H1 (cell line): ENCODE results near the gene NHEJ1. TPM values are rescaled to one million over a fixed set of nuclear protein-coding genes. Genes with fewer than 3 reads are reported as not detected.

Experiments used
- CTCF ChIA-PET: fragments of 300-600 bp; sonication (Branson Sonifier 250); formaldehyde crosslinking; loops from one replicate; lab custom pipeline; 2021; ENCODE audit not compliant: partially characterized antibody; lab: Charles Lee
- POLR2A ChIA-PET: fragments of 300-600 bp; sonication (Branson Sonifier 250); formaldehyde crosslinking; loops from one replicate; lab custom pipeline; 2021; ENCODE audit warnings: inconsistent platforms; ENCODE audit not compliant: partially characterized antibody; lab: Charles Lee
- DNase-seq, 2 experiments: peaks; one replicate each; pipeline versions ENCODE4 v3.0.0 to v3.0.0-alpha.2; 2010 to 2022; ENCODE audit warnings: low spot score in 2 of 2, low read depth in 1 of 2, mixed read lengths in 1 of 2
- FAIRE-seq: peaks from 2 replicates; lab custom pipeline; 2011; peaks lifted over from hg19 to GRCh38; lab: Jason Lieb, UNC
- H2AFZ ChIP-seq: 2 replicates; pipeline ENCODE4 v1.8.1; 2012; ENCODE audit warnings: low read length, inconsistent platforms
- H2AK5ac ChIP-seq: 2 replicates; pipeline ENCODE4 v1.6.1; 2013; ENCODE audit warnings: low read depth, low read length
- H2BK120ac ChIP-seq: replicated peaks from 2 replicates; pipeline ENCODE3; 2013; ENCODE audit warnings: low read depth, low read length, inconsistent platforms
- H2BK12ac ChIP-seq: 2 replicates; pipeline ENCODE4 v1.6.1; 2013; ENCODE audit warnings: low read depth, low read length
- H2BK15ac ChIP-seq: 2 replicates; pipeline ENCODE4 v1.6.1; 2013; ENCODE audit warnings: low read length
- H2BK20ac ChIP-seq: 2 replicates; pipeline ENCODE4 v1.6.1; 2013; ENCODE audit warnings: low read length
- H2BK5ac ChIP-seq: 2 replicates; pipeline ENCODE4 v1.6.1; 2013; ENCODE audit warnings: low read depth, low read length
- H3K14ac ChIP-seq: 2 replicates; pipeline ENCODE4 v1.6.1; 2013; ENCODE audit warnings: inconsistent platforms; ENCODE audit not compliant: insufficient read length
- H3K18ac ChIP-seq: 2 replicates; pipeline ENCODE4 v1.6.1; 2013; ENCODE audit warnings: low read length; ENCODE audit errors: extremely low read depth
- H3K23ac ChIP-seq: 2 replicates; pipeline ENCODE4 v1.6.1; 2013; ENCODE audit warnings: inconsistent platforms; ENCODE audit not compliant: insufficient read length
- H3K23me2 ChIP-seq: 2 replicates; pipeline ENCODE4 v1.6.1; 2013; ENCODE audit warnings: low read depth, low read length
- H3K27ac ChIP-seq: 2 replicates; pipeline ENCODE4 v1.6.1; 2011; ENCODE audit warnings: low read depth, low read length, inconsistent platforms
- H3K27me3 ChIP-seq, 4 experiments: replicated peaks in 1 of 4; 1 replicate in 1 of 4; 2 replicates in 3 of 4; pipeline versions ENCODE4 v1.6.1 to v1.8.1; 2011 to 2013; ENCODE audit warnings: low read length in 3 of 4, mild to moderate bottlenecking in 3 of 4, inconsistent platforms in 2 of 4, mixed read lengths in 2 of 4, moderate library complexity in 1 of 4; ENCODE audit not compliant: control insufficient read depth in 3 of 4, insufficient read depth in 3 of 4; ENCODE audit errors: extremely low read depth in 1 of 4
- H3K36me3 ChIP-seq, 4 experiments: 2 replicates each; pipeline versions ENCODE4 v1.6.1 to v1.8.1; 2011 to 2013; ENCODE audit warnings: mild to moderate bottlenecking in 4 of 4, low read length in 3 of 4, moderate library complexity in 2 of 4, control low read depth in 1 of 4, inconsistent platforms in 1 of 4; ENCODE audit not compliant: insufficient read depth in 4 of 4, control insufficient read depth in 2 of 4
- H3K4ac ChIP-seq: replicated peaks from 2 replicates; pipeline ENCODE3; 2013; ENCODE audit warnings: low read length, low read depth, mixed read lengths, inconsistent platforms; ENCODE audit not compliant: insufficient read length
- H3K4me1 ChIP-seq, 4 experiments: replicated peaks in 1 of 4; 1 replicate in 1 of 4; 2 replicates in 3 of 4; pipeline versions ENCODE4 v1.6.1 to v1.8.1; 2011 to 2013; ENCODE audit warnings: low read length in 3 of 4, inconsistent platforms in 2 of 4, mixed read lengths in 1 of 4; ENCODE audit not compliant: insufficient read depth in 4 of 4, control insufficient read depth in 3 of 4
- H3K4me2 ChIP-seq, 2 experiments: 2 replicates each; pipeline versions ENCODE4 v1.6.1 to v1.8.1; 2011 to 2013; ENCODE audit warnings: low read depth in 2 of 2, low read length in 2 of 2, control low read depth in 1 of 2, inconsistent platforms in 1 of 2, mild to moderate bottlenecking in 1 of 2; ENCODE audit not compliant: insufficient read depth in 1 of 2
- H3K4me3 ChIP-seq, 4 experiments: fragments of 200-600, 300-600 bp in 1 of 4; sonication (generic), shearing (Covaris generic), sonication (Bioruptor Twin) in 1 of 4; 2 replicates each; pipeline versions ENCODE4 v1.5.1 to v1.8.1; 2011 to 2016; ENCODE audit warnings: low read length in 4 of 4, low read depth in 3 of 4, control low read depth in 2 of 4, inconsistent platforms in 2 of 4, mild to moderate bottlenecking in 2 of 4, mixed read lengths in 1 of 4, moderate library complexity in 1 of 4; ENCODE audit not compliant: insufficient read depth in 2 of 4; ENCODE audit errors: extremely low read depth in 1 of 4
- H3K56ac ChIP-seq: replicated peaks from 2 replicates; pipeline ENCODE3; 2013; ENCODE audit warnings: low read depth, mild to moderate bottlenecking, mixed read lengths, low read length, inconsistent platforms; ENCODE audit not compliant: insufficient read length
- H3K79me1 ChIP-seq: 2 replicates; pipeline ENCODE4 v1.6.1; 2013; ENCODE audit warnings: low read depth, low read length, control low read depth
- H3K79me2 ChIP-seq, 2 experiments: 2 replicates each; pipeline versions ENCODE4 v1.6.1 to v1.8.1; 2012 to 2013; ENCODE audit warnings: low read length in 2 of 2, mild to moderate bottlenecking in 2 of 2, inconsistent platforms in 1 of 2; ENCODE audit not compliant: insufficient read depth in 2 of 2, control insufficient read depth in 1 of 2
- H3K9ac ChIP-seq, 4 experiments: replicated peaks in 1 of 4; 1 replicate in 1 of 4; 2 replicates in 3 of 4; pipeline versions ENCODE4 v1.6.1 to v1.8.1; 2011 to 2013; ENCODE audit warnings: low read depth in 3 of 4, low read length in 3 of 4, control low read depth in 2 of 4, mild to moderate bottlenecking in 2 of 4, moderate library complexity in 2 of 4, inconsistent platforms in 1 of 4; ENCODE audit errors: extremely low read depth in 1 of 4
- H3K9me3 ChIP-seq, 2 experiments: 2 replicates each; pipeline versions ENCODE4 v1.6.1 to v1.8.1; 2012 to 2013; ENCODE audit warnings: mild to moderate bottlenecking in 2 of 2, moderate library complexity in 2 of 2, control low read depth in 1 of 2, inconsistent platforms in 1 of 2, low read depth in 1 of 2, low read length in 1 of 2, mixed read lengths in 1 of 2; ENCODE audit not compliant: insufficient read depth in 2 of 2
- H4K20me1 ChIP-seq, 2 experiments: replicated peaks in 1 of 2; 2 replicates each; pipeline versions ENCODE3 to v1.8.1; 2011 to 2013; ENCODE audit warnings: inconsistent platforms in 2 of 2, low read length in 2 of 2, mild to moderate bottlenecking in 1 of 2; ENCODE audit not compliant: insufficient read depth in 2 of 2, control insufficient read depth in 1 of 2
- H4K5ac ChIP-seq: 2 replicates; pipeline ENCODE4 v1.6.1; 2013; ENCODE audit warnings: low read length, low read depth, mixed read lengths, inconsistent platforms; ENCODE audit not compliant: insufficient read length
- H4K8ac ChIP-seq: 2 replicates; pipeline ENCODE4 v1.8.0; 2013; ENCODE audit warnings: mild to moderate bottlenecking, moderate library complexity, low read length, inconsistent platforms; ENCODE audit not compliant: insufficient read depth; ENCODE audit errors: extremely low read depth
- H4K91ac ChIP-seq: replicated peaks from 2 replicates; pipeline ENCODE3; 2013; ENCODE audit warnings: low read length, mixed read lengths, inconsistent platforms; ENCODE audit not compliant: insufficient read length
- BACH1 ChIP-seq: IDR thresholded peaks from 2 replicates; pipeline ENCODE4 v1.6.1; 2012; ENCODE audit warnings: low read length, improper control_type of control experiment
- CREB1 ChIP-seq: IDR thresholded peaks from 2 replicates; pipeline ENCODE4 v1.6.1; 2012; ENCODE audit warnings: inconsistent platforms
- HDAC2 ChIP-seq, 2 experiments: fragments of 300-600 bp in 1 of 2; sonication (generic) in 1 of 2; IDR thresholded peaks; 2 replicates each; pipeline ENCODE4 v1.6.1; 2011 to 2012; ENCODE audit warnings: low read depth in 2 of 2, low read length in 2 of 2, mild to moderate bottlenecking in 2 of 2, moderate library complexity in 2 of 2, borderline replicate concordance in 1 of 2, inconsistent platforms in 1 of 2
- KDM5A ChIP-seq: fragments of 200-600 bp; IDR thresholded peaks from 2 replicates; pipeline ENCODE4 v1.7.1; 2012; ENCODE audit warnings: mild to moderate bottlenecking, low read length, inconsistent platforms, mixed read lengths
- RFX5 ChIP-seq: IDR thresholded peaks from 2 replicates; pipeline ENCODE4 v1.6.1; 2011; ENCODE audit warnings: low read depth, low read length, improper control_type of control experiment, borderline replicate concordance
- RNF2 ChIP-seq: fragments of 200-900, 300-1000 bp; sonication (generic); IDR thresholded peaks from 2 replicates; pipeline ENCODE4 v1.7.1; 2016; ENCODE audit warnings: borderline replicate concordance, low read depth, mild to moderate bottlenecking, antibody characterized with exemption, low read length; ENCODE audit not compliant: poor library complexity, severe bottlenecking; ENCODE audit errors: missing control alignments
- RXRA ChIP-seq: IDR thresholded peaks from 2 replicates; pipeline ENCODE4 v1.6.1; 2011; ENCODE audit warnings: low read depth, mild to moderate bottlenecking, low read length, moderate library complexity; ENCODE audit not compliant: insufficient read depth
- SIRT6 ChIP-seq: IDR thresholded peaks from one replicate; pipeline ENCODE4 v1.7.1; 2012; ENCODE audit warnings: low read length, inconsistent platforms
- TBP ChIP-seq: IDR thresholded peaks from 2 replicates; pipeline ENCODE4 v1.6.1; 2011; ENCODE audit warnings: low read depth, low read length, improper control_type of control experiment
- WGBS, 2 experiments: shearing (Covaris generic) in 1 of 2; methylation state at CpG; one replicate each; pipeline versions ENCODE4 v1.1.6 to v1.1.7; 2013 to 2015; ENCODE audit warnings: low lambda C conversion rate in 2 of 2, mixed read lengths in 2 of 2, inconsistent platforms in 1 of 2, low coverage in 1 of 2, missing lambda C conversion rate in 1 of 2; ENCODE audit not compliant: insufficient replicate concordance in 2 of 2, insufficient coverage in 1 of 2, insufficient read length in 1 of 2; ENCODE audit errors: extremely low coverage in 1 of 2, missing lambda C conversion rate in 1 of 2; 5-methylcytosine and 5-hydroxymethylcytosine counted together
- polyA plus RNA-seq, 7 experiments: library from polyadenylated mRNA; depleted of rRNA in 3 of 7; stranded (reverse) in 5 of 7; unstranded in 2 of 7; fragments of >200 nt in 5 of 7; fragments of 200-250 nt in 2 of 7; gene quantifications; 1 replicate in 5 of 7; 2 replicates in 1 of 7; 4 replicates in 1 of 7; pipeline versions ENCODE4 v1.2.1 to v1.2.3, GENCODE V29; 2011 to 2013; ENCODE audit warnings: missing spikeins in 2 of 7, mixed read lengths in 2 of 7
- total RNA-seq: library from RNA; stranded (reverse); fragmentation: NEBNext Ultra II Directional; extraction: Animal tissue kit (Norgen Biotek cat#: 25700); gene quantifications from 2 replicates; pipeline ENCODE4 v1.2.1, GENCODE V29; 2021
- TF ChIP-seq, protein P1 (sequence below): IDR thresholded peaks from 2 replicates; pipeline ENCODE4 v1.6.1; 2011; ENCODE audit warnings: low read length, improper control_type of control experiment

Gene NHEJ1
- total and polyA plus RNA-seq, 2 of the 8 experiments (the other 6 are each of a cell fraction or from before 2014, with no cell fraction given), result 22.7 to 24.1 TPM

DNA sequence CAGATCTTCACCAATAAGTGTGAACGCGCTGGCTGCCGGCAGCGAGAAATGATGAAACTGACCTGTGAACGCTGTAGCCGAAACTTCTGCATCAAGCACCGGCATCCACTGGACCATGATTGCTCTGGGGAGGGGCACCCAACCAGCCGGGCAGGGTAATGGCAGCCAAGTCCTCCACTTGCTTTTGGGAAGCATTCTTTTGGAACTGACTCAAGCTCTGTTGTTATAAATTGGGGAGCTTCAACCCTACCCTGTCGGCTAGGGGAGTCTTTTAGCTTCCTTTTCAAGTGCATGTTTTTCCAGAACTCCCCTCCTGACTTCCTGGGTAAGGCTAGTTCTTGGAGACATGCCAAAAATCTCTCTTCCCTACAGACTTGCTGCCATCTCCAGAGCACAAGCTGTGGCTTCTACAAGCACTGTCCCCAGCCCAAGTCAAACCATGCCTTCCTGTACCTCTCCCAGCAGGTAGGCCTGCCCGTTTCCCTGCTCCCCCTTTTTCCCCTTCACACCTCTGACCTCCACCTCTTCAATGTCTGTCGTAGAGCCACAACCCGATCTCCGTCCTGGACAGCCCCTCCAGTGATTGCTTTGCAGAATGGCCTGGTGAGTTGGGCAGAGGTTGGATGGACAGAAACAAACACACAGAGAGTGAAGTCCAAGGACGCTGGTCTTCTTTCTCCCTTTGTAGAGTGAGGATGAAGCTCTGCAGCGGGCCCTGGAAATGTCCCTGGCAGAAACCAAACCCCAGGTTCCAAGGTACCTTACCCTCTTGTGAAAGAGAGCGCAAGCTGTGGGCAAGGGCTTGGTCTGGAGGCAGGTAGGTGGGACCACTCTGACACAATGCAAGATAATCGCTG lies 47.5 kb upstream of the NHEJ1 start:
- no peak for FAIRE-seq
- H4K20me1 ChIP-seq, result peaks cover 0 to 2% of the 10 kb centered on the region in 2 experiments
- no peak overlapping the region for H4K5ac ChIP-seq
- peaks cover 10% of the 10 kb centered on the region for H3K23me2 ChIP-seq
- CTCF ChIA-PET, result interaction anchor here (0.7 to 2.4 kb wide), 8 partner anchors 9 to 424 kb away, joined by 3 to 8 read pairs (median 3); no protein-coding TSS in a partner anchor
- no peak overlapping the region for H2AFZ ChIP-seq
- H2BK120ac ChIP-seq, result no peak overlapping the region
- H3K4me1 ChIP-seq, result peaks cover 0 to 6% (median 3%) of the 10 kb centered on the region in 4 experiments; a peak in 5 of 7 replicates
- H3K27me3 ChIP-seq, result no peaks in the 10 kb centered on the region
- no peak overlapping the region for H3K23ac ChIP-seq
- no peak for DNase-seq
- no peak overlapping the region for H2BK5ac ChIP-seq
- H4K8ac ChIP-seq, result no peak overlapping the region
- no peak overlapping the region for H3K4me3 ChIP-seq
- H4K91ac ChIP-seq, result no peak overlapping the region
- no peak overlapping the region for H2AK5ac ChIP-seq
- no peaks in the 10 kb centered on the region for H3K79me2 ChIP-seq
- POLR2A ChIA-PET, result interaction anchor here (0.9 to 6.1 kb wide), 5 partner anchors 11 to 44 kb away, joined by 3 to 101 read pairs (median 4); partner anchors contain the start of genes ABCB6, ANKZF1, ATG9A and TUBA4B
- no peak overlapping the region for H3K4ac ChIP-seq
- H3K4me2 ChIP-seq, result peak overlapping the region in 1 of 2 experiments; percentile 100; a peak in 1 of 4 replicates
- no peak overlapping the region for H2BK20ac ChIP-seq
- H3K18ac ChIP-seq, result no peak overlapping the region
- H2BK15ac ChIP-seq, result no peak overlapping the region
- H3K27ac ChIP-seq, result no peak overlapping the region
- H3K14ac ChIP-seq, result no peak overlapping the region
- no peak overlapping the region for H3K56ac ChIP-seq
- WGBS, 2 experiments, result 89% methylated on average over 17 of the region's 17 CpGs; no CpG with 5 or more reads in 1 of the 2 experiments
- peaks cover 5 to 31% (median 13%) of the 10 kb centered on the region in 4 experiments; a peak in 7 of 8 replicates for H3K36me3 ChIP-seq
- no peak overlapping the region for H2BK12ac ChIP-seq
- H3K9me3 ChIP-seq, result no peaks in the 10 kb centered on the region
- H3K79me1 ChIP-seq, result no peaks in the 10 kb centered on the region
- H3K9ac ChIP-seq, result 0 out of 7 replicates have a peak overlapping the region, but pooled peaks of 1 of the 4 experiments have one; percentile 2
- no peak for TF ChIP-seq RNF2
- TF ChIP-seq, protein P1, sequence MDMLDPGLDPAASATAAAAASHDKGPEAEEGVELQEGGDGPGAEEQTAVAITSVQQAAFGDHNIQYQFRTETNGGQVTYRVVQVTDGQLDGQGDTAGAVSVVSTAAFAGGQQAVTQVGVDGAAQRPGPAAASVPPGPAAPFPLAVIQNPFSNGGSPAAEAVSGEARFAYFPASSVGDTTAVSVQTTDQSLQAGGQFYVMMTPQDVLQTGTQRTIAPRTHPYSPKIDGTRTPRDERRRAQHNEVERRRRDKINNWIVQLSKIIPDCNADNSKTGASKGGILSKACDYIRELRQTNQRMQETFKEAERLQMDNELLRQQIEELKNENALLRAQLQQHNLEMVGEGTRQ, result no peak
- no peak for TF ChIP-seq RFX5
- TF ChIP-seq HDAC2 (IDR thresholded peaks at IDR 0.05; ENCODE audit: borderline replicate concordance in 1 of 2, low read depth in 2 of 2, low read length in 2 of 2), result no peak
- no peak for TF ChIP-seq SIRT6
- no peak for TF ChIP-seq RXRA
- no peak for TF ChIP-seq CREB1
- TF ChIP-seq BACH1, result no peak
- no peak for TF ChIP-seq KDM5A
- TF ChIP-seq TBP, result no peak
